Hepatic stellate cell (primary cell): ENCODE results near the gene NRAP.

Source experiments
- DNase-seq: peaks from one replicate; pipeline ENCODE4 v3.0.0; 2011; ENCODE audit warnings: low spot score

NRAP gene

GRCh38 chr10:113663908-113664307, at the start of gene NRAP:
Gene NRAP (minus strand): TSS chr10:113664041. CDS start chr10:113663882, 159 bp downstream.
- no peak for DNase-seq

- no peak for DNase-seq
Measured at GRCh38 chr10:113713640-113713982, 49.8 kb upstream of the NRAP start.

- no peak for DNase-seq
Measured at GRCh38 chr10:113712755-113713639, 49.2 kb upstream of the NRAP start.

GRCh38 chr10:113712024-113712423, 48.2 kb upstream of the NRAP start:
- DNase-seq, result no peak

GRCh38 chr10:113711142-113711541, 47.3 kb upstream of the NRAP start:
- no peak for DNase-seq

- peak; percentile 59 for DNase-seq
Measured at GRCh38 chr10:113709221-113709838, 45.5 kb upstream of the NRAP start.

GRCh38 chr10:113708640-113709039, 44.8 kb upstream of the NRAP start:
- no peak for DNase-seq

GRCh38 chr10:113706623-113707022, 42.8 kb upstream of the NRAP start:
- DNase-seq, result no peak

GRCh38 chr10:113705344-113705652, 41.5 kb upstream of the NRAP start:
- DNase-seq, result no peak

- peak; percentile 14 for DNase-seq
Measured at GRCh38 chr10:113704637-113705343, 40.9 kb upstream of the NRAP start.

- DNase-seq, result no peak
Measured at GRCh38 chr10:113697595-113697994, 33.8 kb upstream of the NRAP start.

- no peak for DNase-seq
Measured at GRCh38 chr10:113695691-113696090, 31.9 kb upstream of the NRAP start.

GRCh38 chr10:113693348-113693747, 29.5 kb upstream of the NRAP start:
- DNase-seq, result no peak

- no peak for DNase-seq
Measured at GRCh38 chr10:113692271-113692670, 28.4 kb upstream of the NRAP start.

- no peak for DNase-seq
Measured at GRCh38 chr10:113691381-113691780, 27.5 kb upstream of the NRAP start.

- no peak for DNase-seq
Measured at GRCh38 chr10:113690749-113691148, 26.9 kb upstream of the NRAP start.

- DNase-seq, result no peak
Measured at GRCh38 chr10:113689574-113689973, 25.7 kb upstream of the NRAP start.

GRCh38 chr10:113689057-113689456, 25.2 kb upstream of the NRAP start:
- no peak for DNase-seq

GRCh38 chr10:113687037-113687436, 23.2 kb upstream of the NRAP start:
- no peak for DNase-seq

GRCh38 chr10:113686028-113686427, 22.2 kb upstream of the NRAP start:
- DNase-seq, result no peak

GRCh38 chr10:113683300-113683699, 19.5 kb upstream of the NRAP start:
- no peak for DNase-seq

- DNase-seq, result no peak
Measured at GRCh38 chr10:113681533-113682470, 18.0 kb upstream of the NRAP start.
